ENCODE results near the gene ANKRD35. TPM values are rescaled to one million over a fixed set of nuclear protein-coding genes. Genes with fewer than 3 reads are reported as not detected.
A peak's percentile ranks its signal among the peaks of the same experiment; 100 is the strongest.
"Not testable (repeated sequence)": the region's sequence is repeated elsewhere in the genome, so short reads cannot be mapped to it uniquely, and the experiment has no call there.

ANKRD35 gene
- polyA plus RNA-seq, 1 of the 3 experiments (the other 2 are of a cell fraction): 0.08 TPM

DNA sequence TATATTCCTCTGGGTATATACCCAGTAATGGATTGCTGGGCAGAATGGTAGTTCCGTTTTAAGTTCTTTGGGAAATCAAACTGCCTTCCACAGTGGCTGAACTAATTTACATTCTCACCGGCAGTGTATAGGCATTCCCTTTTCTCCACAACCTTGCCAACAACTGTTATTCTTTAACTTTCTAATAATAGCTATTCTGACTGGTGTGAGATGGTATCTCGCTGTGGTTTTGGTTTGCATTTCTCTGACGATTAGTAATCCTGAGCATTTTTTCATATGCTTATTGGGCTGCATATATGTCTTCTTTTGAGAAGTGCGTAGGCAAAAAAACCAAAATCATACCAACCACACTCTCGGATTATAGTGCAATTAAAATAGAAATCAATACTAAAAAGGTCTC, 67.6 kb downstream of the ANKRD35 start:
- POLR2A ChIA-PET; H3K4me3 ChIP-seq (ENCODE audit: low read depth in 2 of 2, low read length in 1 of 2); H3K36me3 ChIP-seq (replicated peaks in 1 of 2; ENCODE audit: control insufficient read depth in 1 of 2, insufficient read depth in 2 of 2, low read length in 1 of 2); H4K20me1 ChIP-seq (ENCODE audit: insufficient read depth); H2AFZ ChIP-seq (ENCODE audit: low read depth); H3K4me1 ChIP-seq (ENCODE audit: control insufficient read depth in 1 of 2, insufficient read depth in 2 of 2, low read depth in 1 of 2, low read length in 1 of 2); H3K27me3 ChIP-seq (ENCODE audit: insufficient read depth); H3F3A ChIP-seq (replicated peaks; ENCODE audit: insufficient read depth); H3K9me2 ChIP-seq; DNase-seq; CTCF ChIA-PET; H3K9me3 ChIP-seq: not testable (repeated sequence)
- H3K27ac ChIP-seq (ENCODE audit: low read depth in 2 of 2, low read length in 1 of 2): peak overlapping the region; percentile 40 to 62; a peak in 1 of 4 replicates
- H3K4me2 ChIP-seq: peak overlapping the region; percentile 61; the same call in 1 of the 2 replicates
- H3K79me2 ChIP-seq (ENCODE audit: insufficient read depth): peaks cover 29% of the 10 kb centered on the region
- H3K9ac ChIP-seq: peak overlapping the region; percentile 29; the same call in 1 of the 2 replicates
- WGBS (ENCODE audit: low lambda C conversion rate): 4% methylated on average over 4 of the region's 6 CpGs
- TF ChIP-seq MEF2A (IDR thresholded peaks at IDR 0.05; ENCODE audit: borderline replicate concordance, low read depth) (peak; percentile 84; the same call in 1 of the 2 replicates), NFIC (IDR thresholded peaks at IDR 0.05; ENCODE audit: borderline replicate concordance) (0 out of 2 replicates have a peak, but pooled peaks have one; percentile 27), TCF12 (IDR thresholded peaks at IDR 0.05) (peak; percentile 41; the same call in 1 of the 2 replicates)

Small RNA genes lying within 50 kb of the gene (small RNA-seq; reads per million reads assigned to genes)
- 0 reads per million in 7 experiments for gene MIR6736

Other genes starting within 250 kb of the ANKRD35 start
- gene PDZK1, start 178.5 kb downstream of the ANKRD35 start, polyA plus RNA-seq (2012; rRNA removed): 0.16 and 0.24 TPM in 2 replicates
- gene CD160, start 166.4 kb downstream of the ANKRD35 start, polyA plus RNA-seq (2012; rRNA removed): not detected in 2 replicates
- gene RNF115, start 61.8 kb downstream of the ANKRD35 start, polyA plus RNA-seq (2012; rRNA removed): 4.8 and 6.1 TPM in 2 replicates
- gene POLR3C, start 61.7 kb downstream of the ANKRD35 start, polyA plus RNA-seq (2012; rRNA removed): 34.1 and 40.9 TPM in 2 replicates
- gene NUDT17, start 40.2 kb downstream of the ANKRD35 start, polyA plus RNA-seq (2012; rRNA removed): 7.8 and 8.1 TPM in 2 replicates
- 35.5 and 39.1 TPM in 2 replicates for gene PIAS3, start 26.8 kb downstream of the ANKRD35 start, polyA plus RNA-seq (2012; rRNA removed)
- gene ITGA10, start 24.2 kb upstream of the ANKRD35 start, polyA plus RNA-seq (2012; rRNA removed): 2.1 and 2.6 TPM in 2 replicates
- 26.1 and 34.5 TPM in 2 replicates for gene PEX11B, start 32.9 kb upstream of the ANKRD35 start, polyA plus RNA-seq (2012; rRNA removed)
- 236 TPM in 2 replicates for gene RBM8A, start 41.6 kb upstream of the ANKRD35 start, polyA plus RNA-seq (2012; rRNA removed)
- 39.1 and 39.4 TPM in 2 replicates for gene LIX1L, start 72.2 kb upstream of the ANKRD35 start, polyA plus RNA-seq (2012; rRNA removed)
- gene ANKRD34A, start 78.7 kb upstream of the ANKRD35 start, polyA plus RNA-seq (2012; rRNA removed): 2.6 and 3.6 TPM in 2 replicates
- gene POLR3GL, start 78.8 kb upstream of the ANKRD35 start, polyA plus RNA-seq (2012; rRNA removed): 15.8 and 17.3 TPM in 2 replicates
- gene TXNIP, start 110.7 kb upstream of the ANKRD35 start, polyA plus RNA-seq (2012; rRNA removed): 44.6 and 77.3 TPM in 2 replicates
- 0.05 TPM in 1 of 2 replicates, not detected in the other for gene HJV, start 135.9 kb upstream of the ANKRD35 start, polyA plus RNA-seq (2012; rRNA removed)